ENCODE measurements around the gene ENPP6.

- TF ChIP-seq POLR2AphosphoS5 (IDR thresholded peaks at IDR 0.05): no peak
- no peak for TF ChIP-seq CTCF (IDR thresholded peaks at IDR 0.05; ENCODE audit: poor library complexity, severe bottlenecking)
Measured at GRCh38 chr4:184097815-184098214, 119.9 kb downstream of the ENPP6 start.

Data from neural cell (in vitro differentiated cells).